ENCODE data around the gene SLC35E2B. TPM values are rescaled to one million over a fixed set of nuclear protein-coding genes. Genes with fewer than 3 reads are reported as not detected.

Gene SLC35E2B
- total and polyA plus RNA-seq, 2 of the 13 experiments (the other 11 are each of a cell fraction or from before 2014, with no cell fraction given): 14.1 to 19.7 TPM

- TF ChIP-seq ZNF781 (CRISPR knock-in tag; IDR thresholded peaks at IDR 0.05; ENCODE audit: borderline replicate concordance, not compliant biosample characterization): no peak
- peak; percentile 94 for TF ChIP-seq MXI1 (IDR thresholded peaks at IDR 0.05; ENCODE audit: borderline replicate concordance, low read depth, low read length)
- peak; percentile 89 for TF ChIP-seq KAT8 (CRISPR knock-in tag; IDR thresholded peaks at IDR 0.05)
- TF ChIP-seq ZHX2 (IDR thresholded peaks at IDR 0.05; ENCODE audit: low read depth): peak; percentile 90
- TF ChIP-seq ZHX2 (CRISPR knock-in tag; IDR thresholded peaks at IDR 0.05; ENCODE audit: borderline replicate concordance): no peak
- TF ChIP-seq MATR3 (CRISPR knock-in tag; IDR thresholded peaks at IDR 0.05): no peak
- TF ChIP-seq ZNF512B (CRISPR knock-in tag; IDR thresholded peaks at IDR 0.05; ENCODE audit: borderline replicate concordance): no peak
- TF ChIP-seq REXO4 (CRISPR knock-in tag; IDR thresholded peaks at IDR 0.05; ENCODE audit: borderline replicate concordance): no peak
- peak; percentile 93 for TF ChIP-seq TAF1 (CRISPR knock-in tag; IDR thresholded peaks at IDR 0.05)
- peak; percentile 81 for TF ChIP-seq YEATS2 (CRISPR knock-in tag; IDR thresholded peaks at IDR 0.05; ENCODE audit: borderline replicate concordance)
- 0 out of 2 replicates have a peak, but pooled peaks have one; percentile 73 for TF ChIP-seq BCL3 (CRISPR knock-in tag; IDR thresholded peaks at IDR 0.05)
- TF ChIP-seq NCOA2 (CRISPR knock-in tag; IDR thresholded peaks at IDR 0.05): peak; percentile 13; the same call in 1 of the 2 replicates
- TF ChIP-seq ZNF263 (CRISPR knock-in tag; IDR thresholded peaks at IDR 0.05): no peak
- TF ChIP-seq KLF16 (CRISPR knock-in tag; IDR thresholded peaks at IDR 0.05): peak in 1 of 2 experiments; percentile 47; a peak in 1 of 4 replicates
- peak; percentile 62 for TF ChIP-seq SP2 (CRISPR knock-in tag; IDR thresholded peaks at IDR 0.05)
- TF ChIP-seq TBX3 (IDR thresholded peaks at IDR 0.05; ENCODE audit: borderline replicate concordance): no peak
- TF ChIP-seq NFATC3 (CRISPR knock-in tag; IDR thresholded peaks at IDR 0.05): no peak
- no peak for TF ChIP-seq KLF11 (CRISPR knock-in tag; IDR thresholded peaks at IDR 0.05)
These were observed 77.1 kb downstream of the SLC35E2B start, which contains the start of gene MIB2 (continued) for GRCh38 chr1:1615256-1616044.

Data from HepG2 (cell line).